Endothelial cell of umbilical vein (primary cell): Measurements from ENCODE around the gene UBE2H. TPM values are rescaled to one million over a fixed set of nuclear protein-coding genes. Genes with fewer than 3 reads are reported as not detected.

ENCODE experiments used
- polyA plus RNA-seq, 4 experiments: library from polyadenylated mRNA; depleted of rRNA in 3 of 4; stranded (reverse) in 3 of 4; unstranded in 1 of 4; fragments of >200 nt; gene quantifications; 2 replicates each; pipeline versions ENCODE4 v1.2.1 to v1.2.3, GENCODE V29; 2011 to 2012; ENCODE audit warnings: missing spikeins in 1 of 4
- small RNA-seq: library from RNA; depleted of rRNA; stranded (forward); fragments of <200 nt; gene quantifications from one replicate; pipeline ENCODE3, GENCODE V24; 2012; ENCODE audit warnings: low replicate concordance, low read depth; ENCODE audit not compliant: insufficient read depth, insufficient read length
- total RNA-seq: library from RNA; stranded (reverse); gene quantifications from 2 replicates; pipeline ENCODE4 v1.2.3, GENCODE V29; 2021

Gene UBE2H
- total and polyA plus RNA-seq, 2 donors (not counting 3 experiments of a cell fraction or from before 2014, with no cell fraction given): 51.7 to 90.1 TPM

Small RNAs within 50 kb of the gene (small RNA-seq; reads per million reads assigned to genes)
- not detected for gene RF00019

Other genes with a start within 250 kb of the UBE2H start
- 26.5 and 27.2 TPM in 2 replicates for gene ZC3HC1, start 98.4 kb upstream of the UBE2H start, total RNA-seq
- gene ZC3HC1, start 98.4 kb upstream of the UBE2H start, polyA plus RNA-seq: 28.9 and 31.6 TPM in 2 replicates
- 28.6 and 31.3 TPM in 2 replicates for gene KLHDC10, start 117.6 kb upstream of the UBE2H start, total RNA-seq
- gene KLHDC10, start 117.6 kb upstream of the UBE2H start, polyA plus RNA-seq: 12.8 and 14.9 TPM in 2 replicates